Sigmoid colon (tissue), 7 donors: ENCODE data around the gene GMPPA. TPM values are rescaled to one million over a fixed set of nuclear protein-coding genes. Genes with fewer than 3 reads are reported as not detected.
A peak's percentile ranks its signal among the peaks of the same experiment; 100 is the strongest.

Experiments used
- DNase-seq: peaks from one replicate; pipeline ENCODE4 v3.0.0-alpha.2; 2019
- H3K27ac ChIP-seq, 4 donors: fragments of 200-600 bp; sonication (generic); one replicate each; pipeline ENCODE4 v1.5.1; 2016 to 2019; ENCODE audit warnings: mild to moderate bottlenecking in 1 of 4
- H3K27me3 ChIP-seq, 3 donors: fragments of 200-600 bp; sonication (generic); one replicate each; pipeline ENCODE4 v1.5.1; 2019; ENCODE audit warnings: mild to moderate bottlenecking in 1 of 3
- H3K36me3 ChIP-seq, 4 donors: fragments of 200-600 bp; sonication (generic); one replicate each; pipeline ENCODE4 v1.5.1; 2016 to 2019
- H3K4me1 ChIP-seq, 4 donors: fragments of 200-600 bp; sonication (generic); one replicate each; pipeline ENCODE4 v1.5.1; 2017 to 2019
- H3K4me3 ChIP-seq, 4 donors: fragments of 200-600 bp; sonication (generic); one replicate each; pipeline ENCODE4 v1.5.1; 2017 to 2019; ENCODE audit warnings: mild to moderate bottlenecking in 2 of 4, moderate library complexity in 1 of 4
- H3K9me3 ChIP-seq, 4 donors: fragments of 200-600 bp in 3 of 4; sonication (generic) in 3 of 4; one replicate each; pipeline versions ENCODE4 v1.5.1 to v1.6.1; 2013 to 2019
- CTCF ChIP-seq, 4 experiments: fragments of 450-650 bp in 3 of 4; fragments of 200-600 bp in 1 of 4; IDR thresholded peaks; one replicate each; pipeline ENCODE4 v1.5.1; 2016 to 2019; ENCODE audit warnings: antibody characterized with exemption in 4 of 4, mild to moderate bottlenecking in 3 of 4, moderate library complexity in 2 of 4
- EP300 ChIP-seq, 4 donors: sonication (generic); formaldehyde crosslinking; IDR thresholded peaks; one replicate each; pipeline ENCODE4 v1.6.1; 2017; ENCODE audit warnings: antibody characterized with exemption in 4 of 4
- POLR2A ChIP-seq, 2 donors: fragments of 450-650 bp; IDR thresholded peaks; one replicate each; pipeline ENCODE4 v1.6.1; 2016; ENCODE audit warnings: antibody characterized with exemption in 2 of 2, mild to moderate bottlenecking in 2 of 2, moderate library complexity in 2 of 2
- POLR2AphosphoS5 ChIP-seq, 4 donors: sonication (generic); formaldehyde crosslinking; IDR thresholded peaks; one replicate each; pipeline ENCODE4 v1.6.1; 2017; ENCODE audit warnings: antibody characterized with exemption in 4 of 4
- WGBS, 2 donors: extraction: QIAGEN DNeasy Blood & Tissue Kit; methylation state at CpG; one replicate each; pipeline ENCODE4 v1.1.7; 2013; 5-methylcytosine and 5-hydroxymethylcytosine counted together
- intact Hi-C: fragments of 100-400 bp; cut with DNase I; formaldehyde crosslinking; loops from one replicate; pipeline ENCODE4 v1.15.1; 2023
- polyA plus RNA-seq, 3 donors: library from polyadenylated mRNA; stranded (reverse); fragments of 200-250 nt; gene quantifications; one replicate each; pipeline ENCODE4 v1.2.3, GENCODE V29; 2013
- total RNA-seq, 4 donors: library from RNA; depleted of rRNA; stranded (reverse); fragments of >200 nt; gene quantifications; one replicate each; pipeline ENCODE4 v1.1.0, GENCODE V29; 2016
- donor health status: healthy with polysubstance abuse.
- donor health status: Bipolar disorder and iron deficiency.
- donor health status: healthy.

The GMPPA gene
- total and polyA plus RNA-seq, 7 donors: 13.9 to 52.8 (median 24.7) TPM

DNA sequence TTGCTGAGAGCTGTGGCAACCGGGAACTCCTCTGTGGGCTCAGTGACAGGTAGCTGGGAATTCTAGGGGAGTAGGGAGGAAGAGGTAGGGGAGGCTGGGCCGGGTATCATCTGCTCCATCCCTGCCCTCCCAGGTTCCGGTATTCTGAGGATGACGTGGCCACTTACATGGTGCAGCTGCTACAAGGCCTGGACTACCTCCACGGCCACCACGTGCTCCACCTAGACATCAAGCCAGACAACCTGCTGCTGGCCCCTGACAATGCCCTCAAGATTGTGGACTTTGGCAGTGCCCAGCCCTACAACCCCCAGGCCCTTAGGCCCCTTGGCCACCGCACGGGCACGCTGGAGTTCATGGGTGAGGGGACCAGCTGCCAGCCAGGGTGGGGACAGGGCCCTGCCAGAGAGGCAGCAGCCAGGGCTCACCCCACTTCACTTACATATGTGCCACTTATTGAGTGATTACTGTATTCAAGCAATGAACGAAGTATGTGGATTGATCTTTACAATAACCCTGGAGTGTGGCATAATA lies 8.0 kb upstream of the GMPPA start:
- Histone ChIP-seq H3K9me3 (no peaks in the 10 kb centered on the region), H3K4me1 (peaks cover 0 to 11% (median 11%) of the 10 kb centered on the region in 4 donors), H3K27ac (peak overlapping the region in 3 of 4 donors; percentile 61 to 99 (median 99)), H3K36me3 (peaks cover 21 to 77% (median 43%) of the 10 kb centered on the region in 4 donors), H3K27me3 (no peaks in the 10 kb centered on the region), H3K4me3 (no peak overlapping the region)
- DNase-seq: no peak
- intact Hi-C loops: no loop called here
- TF ChIP-seq CTCF (IDR thresholded peaks at IDR 0.05) (no peak), EP300 (IDR thresholded peaks at IDR 0.05) (no peak), POLR2A (IDR thresholded peaks at IDR 0.05) (no peak), POLR2AphosphoS5 (IDR thresholded peaks at IDR 0.05) (peak in 2 of 4 donors; percentile 13 to 35)
- 62 to 83% methylated on average over 10 of the region's 10 CpGs for WGBS, 2 donors

DNA sequence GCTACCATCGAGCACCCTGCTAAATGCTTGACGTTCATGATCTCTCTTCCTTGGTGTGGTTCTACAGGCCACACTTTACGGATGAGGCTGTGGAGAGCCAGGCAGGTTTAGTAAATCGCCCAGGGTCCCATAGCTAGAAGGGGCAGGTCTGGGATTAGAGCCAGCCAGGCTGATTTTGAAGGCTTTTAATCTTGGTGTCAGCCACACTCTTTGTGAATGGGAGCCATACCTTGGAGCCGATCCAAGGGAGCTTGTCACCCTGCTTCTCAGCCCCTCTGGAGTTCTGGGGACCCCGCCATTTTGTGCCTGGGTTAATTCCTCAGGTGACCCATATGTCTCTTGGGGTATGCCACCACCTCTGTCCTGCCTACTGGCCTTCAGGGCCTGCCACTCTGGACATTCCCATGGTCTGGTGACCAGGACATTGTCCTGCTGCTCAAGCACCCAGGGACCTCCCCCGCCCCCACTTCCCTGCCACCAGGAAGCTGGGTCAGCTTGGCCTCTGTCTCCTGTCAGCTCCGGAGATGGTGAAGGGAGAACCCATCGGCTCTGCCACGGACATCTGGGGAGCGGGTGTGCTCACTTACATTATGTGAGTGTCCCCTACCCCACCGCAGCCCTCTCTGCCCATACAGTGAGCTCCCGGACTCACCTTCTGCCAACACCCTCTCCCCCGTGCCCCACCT lies 7.3 kb upstream of the GMPPA start:
- intact Hi-C loops: no loop called here
- WGBS, 2 donors: 72 to 83% methylated on average over 14 of the region's 14 CpGs
- Histone ChIP-seq H3K36me3 (peaks cover 21 to 70% (median 40%) of the 10 kb centered on the region in 4 donors), H3K27ac (peak overlapping the region in 3 of 4 donors; percentile 61 to 99 (median 99)), H3K9me3 (no peaks in the 10 kb centered on the region), H3K27me3 (no peaks in the 10 kb centered on the region), H3K4me3 (no peak overlapping the region), H3K4me1 (peaks cover 0 to 19% (median 17%) of the 10 kb centered on the region in 4 donors)
- DNase-seq: no peak
- no peak for TF ChIP-seq CTCF (IDR thresholded peaks at IDR 0.05)
- no peak for TF ChIP-seq POLR2AphosphoS5 (IDR thresholded peaks at IDR 0.05)
- no peak for TF ChIP-seq POLR2A (IDR thresholded peaks at IDR 0.05)
- TF ChIP-seq EP300 (IDR thresholded peaks at IDR 0.05): no peak

DNA sequence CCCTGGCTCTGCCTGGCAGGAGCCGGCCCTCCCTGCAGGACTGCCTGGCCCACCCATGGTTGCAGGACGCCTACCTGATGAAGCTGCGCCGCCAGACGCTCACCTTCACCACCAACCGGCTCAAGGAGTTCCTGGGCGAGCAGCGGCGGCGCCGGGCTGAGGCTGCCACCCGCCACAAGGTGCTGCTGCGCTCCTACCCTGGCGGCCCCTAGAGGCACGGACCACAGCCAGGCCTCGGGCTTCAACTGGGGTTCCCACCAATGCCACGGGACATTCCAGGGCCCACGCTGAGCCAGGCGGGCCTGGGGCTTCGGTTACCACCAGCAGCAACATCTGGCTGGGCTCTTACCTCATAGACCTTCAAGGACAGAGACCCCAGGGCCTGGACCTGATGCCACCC lies 6.1 kb upstream of the GMPPA start:
- peak overlapping the region in 3 of 4 donors; percentile 89 to 99 (median 99) for H3K27ac ChIP-seq
- 66 to 72% methylated on average over 20 of the region's 20 CpGs for WGBS, 2 donors
- TF ChIP-seq POLR2A (IDR thresholded peaks at IDR 0.05): no peak
- no peak for TF ChIP-seq POLR2AphosphoS5 (IDR thresholded peaks at IDR 0.05)
- TF ChIP-seq CTCF (IDR thresholded peaks at IDR 0.05): no peak
- no peak for TF ChIP-seq EP300 (IDR thresholded peaks at IDR 0.05)
- peaks cover 0 to 30% (median 29%) of the 10 kb centered on the region in 4 donors for H3K4me1 ChIP-seq
- no peak for DNase-seq
- no peaks in the 10 kb centered on the region for H3K27me3 ChIP-seq
- no peak overlapping the region for H3K4me3 ChIP-seq
- intact Hi-C loops: no loop called here
- no peaks in the 10 kb centered on the region for H3K9me3 ChIP-seq
- peaks cover 21 to 59% (median 38%) of the 10 kb centered on the region in 4 donors for H3K36me3 ChIP-seq

GRCh38 chr2:219493086-219493485 lies 5.6 kb upstream of the GMPPA start:
- no peak for DNase-seq
- Histone ChIP-seq H3K4me3 (no peak overlapping the region), H3K9me3 (no peaks in the 10 kb centered on the region), H3K4me1 (peaks cover 0 to 34% (median 31%) of the 10 kb centered on the region in 4 donors), H3K27me3 (no peaks in the 10 kb centered on the region), H3K36me3 (peaks cover 21 to 53% (median 34%) of the 10 kb centered on the region in 4 donors), H3K27ac (peak overlapping the region in 3 of 4 donors; percentile 89 to 99 (median 99))
- TF ChIP-seq POLR2AphosphoS5 (IDR thresholded peaks at IDR 0.05) (no peak), POLR2A (IDR thresholded peaks at IDR 0.05) (no peak), EP300 (IDR thresholded peaks at IDR 0.05) (no peak), CTCF (IDR thresholded peaks at IDR 0.05) (no peak)
- WGBS, 2 donors: 90 to 91% methylated on average over 5 of the region's 5 CpGs
- intact Hi-C loops: no loop called here
